ENCODE data around the gene DNM3. TPM values are rescaled to one million over a fixed set of nuclear protein-coding genes. Genes with fewer than 3 reads are reported as not detected.

The DNM3 gene
- polyA plus RNA-seq, 3 donors: 0.15 TPM; not detected in 2

DNA sequence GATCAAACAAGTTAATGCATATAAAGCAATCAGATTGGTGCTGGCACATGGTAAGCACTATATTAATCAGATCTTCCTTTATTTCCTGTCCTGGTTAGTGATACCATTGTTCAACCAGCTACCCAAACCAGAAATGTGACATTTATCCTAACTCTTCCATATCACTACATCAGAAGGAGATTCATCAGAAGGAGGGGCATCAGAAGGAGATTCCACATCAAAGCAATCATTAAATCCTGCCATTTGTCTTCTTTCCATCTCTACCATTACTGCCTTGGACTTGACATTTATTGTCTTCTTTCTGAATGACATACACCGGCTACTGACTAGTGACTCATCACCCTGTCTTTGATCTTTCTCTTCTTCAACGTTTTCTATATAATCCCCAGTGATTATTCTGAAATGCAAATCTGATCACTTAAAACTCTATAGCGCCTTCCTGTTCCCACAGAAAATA lies 75.0 kb downstream of the DNM3 start:
- no peaks in the 10 kb centered on the region for H4K20me1 ChIP-seq (ENCODE audit: insufficient read depth, low read length)
- H2AFZ ChIP-seq (ENCODE audit: insufficient read depth, low read depth, low read length, poor library complexity, severe bottlenecking): no peak overlapping the region
- H3K4me1 ChIP-seq (ENCODE audit: control insufficient read depth in 1 of 2, insufficient read depth in 2 of 2, low read length in 2 of 2): peaks cover 0 to 7% of the 10 kb centered on the region in 2 donors
- H3K27me3 Mint-ChIP-seq (ENCODE audit: low read depth in 3 of 3): peaks cover 0 to 2% (median 0%) of the 10 kb centered on the region in 3 donors
- no peak for DNase-seq
- no peaks in the 10 kb centered on the region for H3K27me3 ChIP-seq (ENCODE audit: control insufficient read depth in 2 of 2, insufficient read depth in 2 of 2, low read length in 2 of 2)
- no peaks in the 10 kb centered on the region for H3K9me3 Mint-ChIP-seq
- H3K27ac ChIP-seq (ENCODE audit: low read depth in 1 of 2, low read length in 2 of 2): no peak overlapping the region
- no peak overlapping the region for H3K4me3 Mint-ChIP-seq
- no peak overlapping the region for H3K4me2 ChIP-seq (replicated peaks; ENCODE audit: extremely low read depth, low read length, poor library complexity, severe bottlenecking)
- no peak overlapping the region for H3K4me3 ChIP-seq (replicated peaks in 1 of 3; ENCODE audit: low read depth in 2 of 3, low read length in 3 of 3)
- H3K79me2 ChIP-seq (ENCODE audit: insufficient read depth, low read length): no peaks in the 10 kb centered on the region
- no peaks in the 10 kb centered on the region for H3K36me3 ChIP-seq (replicated peaks in 1 of 2; ENCODE audit: control insufficient read depth in 1 of 2, insufficient read depth in 2 of 2, low read length in 2 of 2)
- 94% methylated on average over 3 of the region's 3 CpGs for WGBS (ENCODE audit: insufficient coverage)
- no peak overlapping the region for H3K27ac Mint-ChIP-seq
- intact Hi-C loops (cut with micrococcal nuclease): no loop called here
- TF ChIP-seq, protein P1, sequence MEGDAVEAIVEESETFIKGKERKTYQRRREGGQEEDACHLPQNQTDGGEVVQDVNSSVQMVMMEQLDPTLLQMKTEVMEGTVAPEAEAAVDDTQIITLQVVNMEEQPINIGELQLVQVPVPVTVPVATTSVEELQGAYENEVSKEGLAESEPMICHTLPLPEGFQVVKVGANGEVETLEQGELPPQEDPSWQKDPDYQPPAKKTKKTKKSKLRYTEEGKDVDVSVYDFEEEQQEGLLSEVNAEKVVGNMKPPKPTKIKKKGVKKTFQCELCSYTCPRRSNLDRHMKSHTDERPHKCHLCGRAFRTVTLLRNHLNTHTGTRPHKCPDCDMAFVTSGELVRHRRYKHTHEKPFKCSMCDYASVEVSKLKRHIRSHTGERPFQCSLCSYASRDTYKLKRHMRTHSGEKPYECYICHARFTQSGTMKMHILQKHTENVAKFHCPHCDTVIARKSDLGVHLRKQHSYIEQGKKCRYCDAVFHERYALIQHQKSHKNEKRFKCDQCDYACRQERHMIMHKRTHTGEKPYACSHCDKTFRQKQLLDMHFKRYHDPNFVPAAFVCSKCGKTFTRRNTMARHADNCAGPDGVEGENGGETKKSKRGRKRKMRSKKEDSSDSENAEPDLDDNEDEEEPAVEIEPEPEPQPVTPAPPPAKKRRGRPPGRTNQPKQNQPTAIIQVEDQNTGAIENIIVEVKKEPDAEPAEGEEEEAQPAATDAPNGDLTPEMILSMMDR (IDR thresholded peaks at IDR 0.05): no peak
- H3K4me1 Mint-ChIP-seq: peaks cover 5% of the 10 kb centered on the region
- no peak overlapping the region for H3K9ac ChIP-seq (ENCODE audit: insufficient read depth, low read length, poor library complexity, severe bottlenecking)
- no peaks in the 10 kb centered on the region for H3K9me3 ChIP-seq (replicated peaks in 1 of 2; ENCODE audit: control insufficient read depth in 1 of 2, insufficient read depth in 1 of 2, low read length in 2 of 2)
- no peaks in the 10 kb centered on the region for H3K36me3 Mint-ChIP-seq

DNA sequence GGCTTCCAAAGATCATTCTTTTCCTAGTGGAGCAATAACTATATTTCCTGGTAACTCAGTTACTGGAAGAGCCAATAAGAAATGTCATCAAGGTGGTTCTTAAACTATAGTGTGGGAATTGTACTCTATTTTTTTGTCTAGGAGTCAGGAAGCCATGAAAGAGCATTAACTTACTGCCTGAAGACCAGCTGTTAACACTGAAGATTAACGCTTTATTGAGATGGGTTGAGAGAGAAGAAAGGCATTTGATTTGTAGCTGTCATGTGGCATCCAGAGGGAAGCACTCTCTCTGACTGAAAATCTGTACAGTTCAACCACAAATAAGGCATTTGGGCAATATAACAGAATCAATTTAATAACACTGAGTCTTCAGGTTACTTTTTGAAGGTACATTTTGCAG lies 76.0 kb downstream of the DNM3 start:
- no peak overlapping the region for H3K27ac ChIP-seq (ENCODE audit: low read depth in 1 of 2, low read length in 2 of 2)
- peaks cover 5% of the 10 kb centered on the region for H3K4me1 Mint-ChIP-seq
- H3K9me3 ChIP-seq (replicated peaks in 1 of 2; ENCODE audit: control insufficient read depth in 1 of 2, insufficient read depth in 1 of 2, low read length in 2 of 2): no peaks in the 10 kb centered on the region
- no peaks in the 10 kb centered on the region for H4K20me1 ChIP-seq (ENCODE audit: insufficient read depth, low read length)
- no peak overlapping the region for H3K4me2 ChIP-seq (replicated peaks; ENCODE audit: extremely low read depth, low read length, poor library complexity, severe bottlenecking)
- no peaks in the 10 kb centered on the region for H3K36me3 Mint-ChIP-seq
- no peaks in the 10 kb centered on the region for H3K27me3 ChIP-seq (ENCODE audit: control insufficient read depth in 2 of 2, insufficient read depth in 2 of 2, low read length in 2 of 2)
- H3K36me3 ChIP-seq (replicated peaks in 1 of 2; ENCODE audit: control insufficient read depth in 1 of 2, insufficient read depth in 2 of 2, low read length in 2 of 2): no peaks in the 10 kb centered on the region
- no peak for DNase-seq
- H3K4me3 ChIP-seq (replicated peaks in 1 of 3; ENCODE audit: low read depth in 2 of 3, low read length in 3 of 3): no peak overlapping the region
- H3K9ac ChIP-seq (ENCODE audit: insufficient read depth, low read length, poor library complexity, severe bottlenecking): no peak overlapping the region
- TF ChIP-seq, protein P1 (IDR thresholded peaks at IDR 0.05): no peak
- H3K9me3 Mint-ChIP-seq: no peaks in the 10 kb centered on the region
- H3K27ac Mint-ChIP-seq: no peak overlapping the region
- no CpG with 5 or more reads among the region's 1 CpG for WGBS (ENCODE audit: insufficient coverage)
- intact Hi-C loops (cut with micrococcal nuclease): no loop called here
- no peak overlapping the region for H2AFZ ChIP-seq (ENCODE audit: insufficient read depth, low read depth, low read length, poor library complexity, severe bottlenecking)
- H3K4me1 ChIP-seq (ENCODE audit: control insufficient read depth in 1 of 2, insufficient read depth in 2 of 2, low read length in 2 of 2): peaks cover 0 to 7% of the 10 kb centered on the region in 2 donors
- no peaks in the 10 kb centered on the region for H3K79me2 ChIP-seq (ENCODE audit: insufficient read depth, low read length)
- H3K4me3 Mint-ChIP-seq: no peak overlapping the region
- no peaks in the 10 kb centered on the region for H3K27me3 Mint-ChIP-seq (ENCODE audit: low read depth in 3 of 3)
